ENCODE data around the gene SIGLEC7.

Gene SIGLEC7

GRCh38 chr19:51142119-51142518 is at the start of gene SIGLEC7:
Gene SIGLEC7 (plus strand): TSS chr19:51142301. CDS start chr19:51142370, 69 bp downstream.
- DNase-seq, result no peak

- DNase-seq, result no peak
Measured at GRCh38 chr19:51093101-51093500, 49.0 kb upstream of the SIGLEC7 start.

GRCh38 chr19:51093510-51094345 is 48.4 kb upstream of the SIGLEC7 start:
- no peak for DNase-seq

GRCh38 chr19:51094696-51095279 is 47.3 kb upstream of the SIGLEC7 start:
- peak; percentile 32 for DNase-seq

GRCh38 chr19:51096473-51097165 is 45.5 kb upstream of the SIGLEC7 start:
- no peak for DNase-seq

GRCh38 chr19:51097166-51097738 is 44.8 kb upstream of the SIGLEC7 start:
- peak; percentile 76 for DNase-seq

- DNase-seq, result no peak
Measured at GRCh38 chr19:51097796-51098195, 44.3 kb upstream of the SIGLEC7 start.

GRCh38 chr19:51098365-51099046 is 43.6 kb upstream of the SIGLEC7 start:
- DNase-seq, result peak; percentile 24

- DNase-seq, result no peak
Measured at GRCh38 chr19:51099047-51099382, 43.1 kb upstream of the SIGLEC7 start.

- DNase-seq, result no peak
Measured at GRCh38 chr19:51100601-51101000, 41.5 kb upstream of the SIGLEC7 start.

- DNase-seq, result no peak
Measured at GRCh38 chr19:51101171-51101865, 40.8 kb upstream of the SIGLEC7 start.

GRCh38 chr19:51102991-51103390 is 39.1 kb upstream of the SIGLEC7 start:
- no peak for DNase-seq

GRCh38 chr19:51103926-51104341 is 38.2 kb upstream of the SIGLEC7 start:
- no peak for DNase-seq

GRCh38 chr19:51107406-51108065 is 34.6 kb upstream of the SIGLEC7 start:
- peak; percentile 32 for DNase-seq

GRCh38 chr19:51108066-51108804 is 33.9 kb upstream of the SIGLEC7 start, which contains the start of gene CTU1:
Gene CTU1 (minus strand): TSS chr19:51108409. CDS start chr19:51104569, 3,840 bp downstream.
- peak; percentile 99 for DNase-seq

GRCh38 chr19:51108805-51109146 is 33.3 kb upstream of the SIGLEC7 start:
- DNase-seq, result no peak

- no peak for DNase-seq
Measured at GRCh38 chr19:51110666-51110971, 31.5 kb upstream of the SIGLEC7 start.

GRCh38 chr19:51111606-51112005 is 30.5 kb upstream of the SIGLEC7 start:
- DNase-seq, result no peak

- DNase-seq, result no peak
Measured at GRCh38 chr19:51114087-51114729, 27.9 kb upstream of the SIGLEC7 start.

- DNase-seq, result no peak
Measured at GRCh38 chr19:51116736-51117286, 25.3 kb upstream of the SIGLEC7 start.
